ENCODE results near the gene TFF2.

Gene TFF2

GRCh38 chr21:42364304-42364865 is 13.6 kb upstream of the TFF2 start:
- DNase-seq = no peak

DNA sequence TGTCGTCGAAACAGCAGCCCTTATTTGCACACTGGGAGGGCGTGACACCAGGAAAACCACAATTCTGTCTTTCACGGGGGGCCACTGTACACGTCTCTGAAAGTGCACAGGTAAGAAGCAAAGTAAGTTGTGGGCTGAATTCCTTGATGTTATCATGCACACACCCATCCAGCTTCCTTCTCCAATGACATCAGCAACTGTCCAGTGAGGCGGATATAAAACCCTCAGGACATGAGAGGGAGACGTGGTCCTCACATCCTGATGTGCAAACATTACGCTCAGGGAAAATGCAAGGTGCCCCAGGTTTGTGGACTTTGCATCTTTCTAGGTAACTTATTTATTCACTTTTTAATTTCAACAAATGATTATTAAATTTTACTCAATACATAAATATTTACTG is 12.5 kb upstream of the TFF2 start:
- DNase-seq = no peak

DNA sequence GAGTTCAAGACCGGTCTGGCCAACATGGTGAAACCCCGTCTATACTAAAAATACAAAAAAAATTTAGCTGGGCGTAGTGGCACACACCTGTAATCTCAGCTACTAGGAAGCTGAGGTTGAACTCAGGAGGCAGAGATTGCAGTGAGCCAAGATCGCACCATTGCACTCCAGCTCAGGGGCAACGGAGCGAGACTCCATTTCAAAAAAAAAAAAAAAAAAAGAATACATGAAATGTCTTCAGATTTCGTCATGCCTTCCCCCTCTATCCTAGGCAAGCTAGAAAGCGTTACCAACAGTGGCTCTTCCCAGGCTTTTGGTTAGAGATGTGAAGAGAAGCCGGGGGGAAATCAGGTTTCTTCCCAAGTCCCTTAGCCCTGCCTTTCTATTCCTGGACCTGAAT is 11.9 kb upstream of the TFF2 start:
- DNase-seq = no peak

- DNase-seq = no peak
Measured at GRCh38 chr21:42362198-42362597, 11.4 kb upstream of the TFF2 start.

- no peak for DNase-seq
Measured at GRCh38 chr21:42361286-42361685, 10.5 kb upstream of the TFF2 start.

DNA sequence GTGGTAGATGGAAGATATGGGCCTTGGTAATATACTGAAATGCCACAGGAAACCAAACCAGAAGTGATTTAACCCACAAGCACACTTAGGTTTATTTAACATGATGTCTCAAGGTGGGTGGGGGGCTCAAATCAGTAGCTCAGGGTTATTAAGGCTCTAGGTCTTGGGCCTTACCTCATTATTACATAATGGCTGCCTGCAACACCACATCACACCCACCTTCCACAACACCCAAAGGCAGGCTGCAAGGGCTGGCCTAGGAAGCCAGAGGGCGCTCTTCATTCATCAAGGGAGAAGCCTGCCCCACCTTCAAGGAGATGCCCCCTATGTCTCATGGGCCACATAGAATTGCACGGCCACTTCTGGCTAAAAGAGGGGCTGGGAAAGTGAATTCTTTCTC is 9.5 kb upstream of the TFF2 start:
- no peak for DNase-seq

- no peak for DNase-seq
Measured at GRCh38 chr21:42358937-42359336, 8.1 kb upstream of the TFF2 start.

DNA sequence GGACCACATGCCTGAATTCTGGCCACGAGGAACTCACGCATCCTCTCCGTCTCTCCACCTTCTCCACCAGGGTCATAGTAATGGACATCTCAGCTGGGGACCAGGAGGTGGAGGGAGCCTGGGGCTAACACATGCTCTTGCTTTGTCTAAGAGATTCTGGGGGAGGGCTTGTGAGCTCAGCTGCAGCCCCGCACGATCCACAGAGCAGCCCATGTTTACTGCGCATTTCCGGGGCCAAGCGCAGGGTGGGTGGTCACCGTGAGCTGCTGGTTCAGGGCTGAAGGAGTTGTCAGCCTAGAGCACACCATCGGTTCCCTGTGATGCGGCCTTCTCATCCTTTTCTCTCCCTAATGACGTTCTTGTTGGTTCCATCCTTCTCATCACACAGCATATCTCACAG is 7.5 kb upstream of the TFF2 start:
- DNase-seq = no peak

GRCh38 chr21:42357307-42357706 is 6.5 kb upstream of the TFF2 start:
- DNase-seq = no peak

DNA sequence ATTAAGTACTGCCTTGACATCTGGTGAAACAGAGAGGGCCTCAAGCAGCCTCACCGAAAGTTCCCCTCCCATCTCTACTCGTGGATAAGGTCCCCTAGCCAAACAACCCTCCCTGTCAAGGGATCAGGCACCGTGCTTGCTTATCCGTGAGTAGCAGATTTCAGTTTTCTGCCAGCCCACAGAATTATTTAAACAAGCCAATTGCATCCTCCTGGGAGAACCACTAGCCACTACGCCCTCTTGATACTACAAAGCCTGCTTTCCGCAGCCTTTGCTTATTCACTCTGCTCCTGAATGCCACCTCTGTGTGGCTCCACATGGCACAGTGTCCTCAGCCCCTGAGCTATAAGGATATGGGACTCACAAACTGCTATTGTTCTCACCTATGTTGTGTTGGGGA is 5.9 kb upstream of the TFF2 start:
- no peak for DNase-seq

DNA sequence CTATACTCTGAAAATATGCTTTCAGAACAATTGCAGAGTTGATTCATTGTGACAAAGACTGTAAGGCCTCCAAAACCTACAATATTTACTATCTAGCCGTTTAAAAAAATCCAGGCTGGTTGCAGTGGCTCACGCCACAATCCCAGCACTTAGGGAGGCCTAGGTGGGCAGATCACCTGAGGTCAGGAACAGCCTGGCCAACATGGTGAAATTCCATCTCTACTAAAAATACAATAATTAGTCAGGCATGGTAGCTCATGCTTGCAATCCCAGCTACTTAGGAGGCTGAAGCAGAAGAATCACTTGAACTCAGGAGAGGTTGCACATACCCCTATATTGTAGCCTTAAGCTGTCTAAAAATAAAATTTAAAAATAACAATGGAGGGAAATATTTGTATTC is 5.3 kb upstream of the TFF2 start:
- no peak for DNase-seq

DNA sequence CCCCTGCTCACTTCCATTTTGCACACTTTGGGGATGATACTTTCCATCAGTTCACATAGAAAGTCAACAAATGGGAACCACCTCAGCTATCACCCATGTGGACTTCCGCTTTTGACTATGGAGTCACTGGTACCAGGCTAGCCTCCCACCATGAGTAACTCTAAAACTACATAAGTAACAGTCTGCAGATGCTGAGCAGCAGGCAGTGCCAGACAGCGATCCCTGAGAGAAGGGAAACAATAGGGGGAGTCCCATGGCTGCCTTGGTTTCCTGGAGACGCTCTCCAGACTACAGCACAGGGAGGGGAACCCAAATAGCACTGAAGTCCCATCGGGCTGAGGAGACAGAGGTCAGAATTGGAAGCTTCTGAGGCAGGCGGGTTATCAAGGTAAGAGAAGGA is 2.8 kb upstream of the TFF2 start:
- no peak for DNase-seq

DNA sequence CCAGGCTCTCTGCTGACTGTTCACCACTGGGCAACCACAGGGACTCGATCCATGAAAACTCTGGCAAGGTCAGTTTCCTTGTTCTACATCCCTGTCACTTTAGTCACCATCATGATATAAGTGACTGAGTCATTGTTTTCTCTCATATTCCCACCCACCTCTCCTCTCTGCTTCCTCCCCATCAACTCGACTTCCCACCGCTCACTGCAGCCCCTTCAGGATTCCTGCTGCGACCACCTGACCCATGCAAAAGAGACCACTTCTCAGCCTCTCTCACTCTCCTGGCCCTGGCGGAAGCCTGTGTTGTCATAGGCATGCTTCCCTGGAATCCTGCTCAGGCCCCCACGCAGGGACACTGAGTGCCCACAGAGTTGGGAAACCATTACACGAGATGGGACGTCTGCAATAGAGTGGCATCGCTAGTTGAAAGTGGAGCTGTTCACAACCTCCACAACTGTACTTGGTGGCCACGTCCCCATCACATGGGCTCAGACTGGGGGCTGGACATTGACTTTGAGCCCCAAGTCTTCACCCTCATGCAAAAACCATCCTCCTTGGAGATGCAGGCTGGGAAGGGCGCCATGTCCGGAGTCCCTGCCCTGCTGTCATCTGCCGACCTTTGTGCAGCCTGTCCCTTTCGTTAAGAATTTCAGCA is 1.8 kb upstream of the TFF2 start:
- no peak for DNase-seq

DNA sequence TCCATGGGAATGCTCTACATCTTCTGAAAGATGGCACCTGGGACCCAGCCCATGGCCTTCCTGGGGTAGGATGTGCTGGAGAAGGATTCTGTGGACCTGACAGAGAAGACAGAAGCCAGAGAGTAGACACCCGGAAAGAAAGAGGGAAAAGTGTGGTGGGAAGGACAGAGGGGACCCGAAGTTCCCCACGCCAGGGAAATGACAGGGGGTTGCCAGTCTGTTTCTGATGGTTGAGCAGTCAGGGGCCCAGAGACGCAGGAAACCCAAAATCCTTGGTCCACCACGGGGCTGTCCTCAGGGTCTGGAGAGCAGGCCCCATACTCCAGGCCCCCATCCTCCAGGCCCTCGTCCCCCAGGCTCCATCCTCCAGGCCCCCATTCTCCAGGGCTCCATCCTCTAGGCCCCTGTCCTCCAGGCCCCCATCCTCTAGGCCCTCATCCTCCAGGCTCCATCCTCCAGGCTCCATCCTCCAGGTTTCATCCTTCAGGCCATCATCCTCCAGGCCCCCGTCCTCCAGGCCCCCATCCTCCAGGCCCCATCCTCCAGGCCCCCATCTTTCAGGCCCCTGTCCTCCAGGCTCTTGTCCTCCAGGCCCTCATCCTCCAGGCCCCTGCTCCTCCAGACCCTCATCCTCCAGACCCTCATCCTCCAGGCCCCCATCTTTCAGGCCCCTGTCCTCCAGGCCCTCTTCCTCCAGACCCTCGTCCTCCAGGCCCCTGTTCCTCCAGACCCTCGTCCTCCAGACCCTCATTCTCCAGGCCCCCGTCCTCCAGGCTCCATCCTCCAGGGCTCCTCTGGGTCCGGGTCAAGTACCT is 1.0 kb upstream of the TFF2 start:
- no peak for DNase-seq

DNA sequence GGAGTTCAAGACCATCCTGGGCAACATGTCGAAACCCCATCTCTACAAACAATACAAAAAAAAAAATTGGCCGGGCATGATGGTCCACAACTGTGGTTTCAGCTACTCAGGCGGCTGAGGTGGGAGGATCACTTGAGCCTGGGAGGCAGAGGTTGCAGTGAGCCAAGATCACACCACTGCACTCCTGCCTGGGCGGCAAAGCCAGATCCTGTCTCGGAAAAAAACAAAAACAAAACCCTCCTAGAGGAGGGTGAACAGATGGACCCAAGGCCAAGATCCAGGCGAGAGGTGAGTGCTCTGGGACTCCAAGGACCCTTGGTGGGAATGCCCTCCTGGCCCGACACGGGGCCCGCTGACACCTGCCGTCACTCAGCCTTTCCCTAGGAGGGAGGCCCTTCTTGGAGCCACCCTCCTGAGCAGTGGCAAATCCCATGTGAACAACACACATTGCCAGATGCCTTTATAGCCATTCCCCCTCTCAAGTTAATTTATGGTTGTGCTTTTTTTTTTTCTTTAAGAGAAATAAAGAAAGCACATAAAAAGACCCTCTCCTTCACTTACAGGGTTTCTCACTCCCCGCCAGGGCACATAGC is 380 bp downstream of the TFF2 start:
- no peak for DNase-seq

DNA sequence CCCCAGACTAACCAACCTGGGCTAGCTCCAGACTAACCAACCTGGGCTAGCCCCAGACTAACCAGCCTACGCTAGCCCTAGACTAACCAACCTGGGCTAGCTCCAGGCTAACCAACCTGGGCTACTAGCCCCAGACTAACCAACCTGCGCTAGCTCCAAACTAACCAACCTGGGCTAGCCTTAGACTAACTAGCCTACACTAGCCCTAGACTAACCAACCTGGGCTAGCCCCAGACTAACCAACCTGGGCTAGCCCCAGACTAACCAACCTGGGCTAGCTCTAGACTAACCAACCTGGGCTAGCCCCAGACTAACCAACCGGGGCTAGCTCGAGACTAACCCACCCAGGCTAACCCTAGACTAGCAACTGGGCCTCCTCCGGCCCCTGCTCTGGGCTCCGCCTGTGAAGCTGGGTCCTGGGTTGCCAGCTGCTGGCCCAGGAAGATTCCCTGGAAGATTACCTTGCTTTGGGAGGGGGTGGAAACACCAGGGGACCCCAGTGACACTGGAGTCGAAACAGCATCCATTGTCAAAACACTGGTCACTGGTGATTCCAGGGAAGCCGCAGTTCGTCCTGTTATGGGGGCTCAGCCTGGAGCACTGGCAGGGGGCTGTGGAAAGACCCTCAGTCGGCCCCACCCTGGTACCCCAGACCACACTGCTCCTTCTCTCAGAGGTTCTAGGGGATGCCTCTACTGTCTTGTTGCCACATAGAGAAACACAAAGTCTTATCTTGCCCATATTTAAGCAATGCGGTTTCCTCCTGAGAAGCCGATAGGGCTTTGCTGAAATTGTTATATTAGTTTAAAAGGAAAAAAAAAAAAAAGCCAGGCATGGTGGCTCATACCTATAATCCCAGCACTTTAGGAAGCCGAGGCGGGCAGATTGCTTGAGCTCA is 1.1 kb downstream of the TFF2 start:
- no peak for DNase-seq

GRCh38 chr21:42348762-42349161 is 2.0 kb downstream of the TFF2 start:
- no peak for DNase-seq

DNA sequence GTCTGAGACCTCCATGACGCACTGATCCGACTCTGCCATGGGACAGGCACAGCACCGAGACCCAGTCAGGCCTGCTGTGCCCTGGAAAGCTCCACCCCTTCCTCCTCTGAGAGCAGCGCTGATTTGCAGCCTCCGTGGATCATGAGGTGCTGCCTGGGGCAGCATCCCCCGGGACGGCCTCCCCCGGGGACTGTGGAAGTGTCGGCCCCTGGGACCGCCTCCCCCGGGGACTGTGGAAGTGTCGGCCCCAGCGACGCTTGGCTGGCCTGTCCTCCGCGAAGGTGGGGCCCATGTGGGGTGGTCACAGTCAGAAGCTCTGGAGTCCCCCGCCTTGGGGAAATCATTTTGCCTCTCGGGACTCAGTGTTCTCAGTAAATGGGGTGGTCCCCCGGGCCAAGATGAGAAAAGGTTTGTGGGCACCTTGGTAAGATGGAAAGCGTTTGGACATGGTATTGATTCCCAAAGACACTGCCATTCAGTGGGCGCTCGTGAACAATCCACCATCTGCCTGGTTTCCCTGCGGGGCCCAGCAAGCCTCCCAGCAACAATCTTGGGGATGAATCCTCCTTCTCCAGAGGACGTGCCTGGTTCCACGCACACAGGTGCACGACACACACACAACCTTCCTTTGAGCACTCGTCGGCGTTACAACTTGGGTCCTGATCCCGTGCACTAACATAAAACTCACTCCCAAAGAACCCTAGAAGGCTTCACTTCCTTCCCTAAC is 3.0 kb downstream of the TFF2 start:
- no peak for DNase-seq

GRCh38 chr21:42346866-42347600 is 3.8 kb downstream of the TFF2 start:
- DNase-seq = no peak

- DNase-seq = no peak
Measured at GRCh38 chr21:42346441-42346840, 4.4 kb downstream of the TFF2 start.

DNA sequence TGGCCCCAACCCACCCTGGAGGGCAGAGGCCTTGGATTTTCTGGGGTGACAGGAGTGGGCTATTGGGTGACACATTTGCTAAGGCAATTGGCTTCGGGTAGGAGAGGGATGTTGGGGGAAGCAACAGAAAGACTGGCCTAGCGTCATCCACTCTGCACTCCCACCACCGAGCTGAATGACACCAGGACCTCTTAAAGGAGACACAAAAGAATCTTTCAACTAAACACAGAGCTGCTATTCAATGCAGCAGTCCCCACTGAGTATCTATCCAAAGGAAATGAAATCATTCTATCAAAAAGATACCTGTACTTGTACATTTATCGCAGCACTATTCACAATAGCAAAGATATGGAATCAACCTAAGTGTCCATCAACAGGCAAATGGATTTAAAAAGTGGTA is 6.2 kb downstream of the TFF2 start:
- no peak for DNase-seq
